Adrenal gland (tissue), 12 donors: ENCODE results near the gene HOXC5. TPM values are rescaled to one million over a fixed set of nuclear protein-coding genes. Genes with fewer than 3 reads are reported as not detected.

Experiments used
- DNase-seq, 7 donors: peaks; one replicate each; pipeline ENCODE4 v3.0.0-alpha.2; 2019 to 2020
- H3K27ac ChIP-seq, 5 donors: fragments of 200-600 bp; sonication (generic) in 4 of 5; 1 replicate in 3 of 5; 2 replicates in 2 of 5; pipeline versions ENCODE4 v1.5.1 to v1.8.0; 2016 to 2020; ENCODE audit warnings: mild to moderate bottlenecking in 1 of 5
- H3K27me3 ChIP-seq: fragments of 200-600 bp; 2 replicates; pipeline ENCODE4 v1.8.0; 2021
- H3K36me3 ChIP-seq, 2 donors: fragments of 200-600 bp; replicated peaks in 1 of 2; 1 replicate in 1 of 2; 2 replicates in 1 of 2; pipeline versions ENCODE4 v1.5.1 to v1.8.0; 2018 to 2022
- H3K4me1 ChIP-seq, 2 donors: fragments of 200-600 bp; replicated peaks in 1 of 2; 1 replicate in 1 of 2; 2 replicates in 1 of 2; pipeline versions ENCODE4 v1.5.1 to v1.8.0; 2018 to 2021
- H3K4me3 ChIP-seq, 4 donors: fragments of 200-600 bp; sonication (generic) in 3 of 4; one replicate each; pipeline ENCODE4 v1.5.1; 2016 to 2018
- H3K9me3 ChIP-seq, 3 donors: fragments of 200-600 bp; sonication (generic) in 1 of 3; replicated peaks in 1 of 3; 1 replicate in 2 of 3; 2 replicates in 1 of 3; pipeline versions ENCODE4 v1.5.1 to v1.8.0; 2016 to 2021
- POLR2A ChIP-seq, 2 donors: fragments of 450-650 bp; IDR thresholded peaks; one replicate each; pipeline ENCODE4 v1.6.1; 2017; ENCODE audit warnings: antibody characterized with exemption in 2 of 2, mild to moderate bottlenecking in 2 of 2, moderate library complexity in 1 of 2
- WGBS, 4 donors: extraction: QIAGEN DNeasy Blood & Tissue Kit in 2 of 4; methylation state at CpG; one replicate each; pipeline versions ENCODE4 v1.1.5 to v1.1.7; 2013 to 2017; 5-methylcytosine and 5-hydroxymethylcytosine counted together
- intact Hi-C, 2 donors: fragments of 100-400 bp; cut with DNase I; formaldehyde crosslinking; loops; one replicate each; pipeline versions ENCODE4 v1.14.1 to v1.15.0; 2022 to 2023
- polyA plus RNA-seq, 3 donors: library from polyadenylated mRNA; stranded (reverse); fragments of 200-250 nt in 2 of 3; fragments of 350-450 nt in 1 of 3; fragmentation: Illumina TruSeq in 1 of 3; extraction: RNeasy Lipid Tissue Mini Kit (QIAGEN cat#74804) in 1 of 3; gene quantifications; one replicate each; pipeline ENCODE4 v1.2.3, GENCODE V29; 2013 to 2014
- total RNA-seq, 9 donors: library from RNA; depleted of rRNA in 4 of 9; stranded (reverse); fragments of >200 nt in 4 of 9; fragments of 120-200 nt in 1 of 9; fragmentation: NEBNext Ultra II Directional in 1 of 9; extraction: Animal tissue kit (Norgen Biotek cat#: 25700) in 1 of 9; gene quantifications; one replicate each; pipeline versions ENCODE4 v1.1.0 to v1.2.4, GENCODE V29; 2013 to 2023
- TF ChIP-seq, protein P1 (sequence below), 6 experiments: fragments of 450-650 bp in 4 of 6; fragments of 200-600 bp in 2 of 6; sonication (generic) in 1 of 6; IDR thresholded peaks; 1 replicate in 5 of 6; 2 replicates in 1 of 6; pipeline versions ENCODE4 v1.5.1 to v1.8.0; 2016 to 2021; ENCODE audit warnings: antibody characterized with exemption in 6 of 6, mild to moderate bottlenecking in 2 of 6, moderate library complexity in 1 of 6
- donor health status: healthy with polysubstance abuse.
- donor health status: Bipolar disorder and iron deficiency.
- donor health status: DM: yes; HTN: yes; CAD: no.
- donor health status: DM: no; HTN: no; CAD: no.
- donor health status: DM: no; HTN: no; CAD: no.
- donor health status: DM: yes; HTN: yes; CAD: no.

Gene HOXC5
- total and polyA plus RNA-seq, 12 donors, result 0.36 to 1.9 (median 0.77) TPM

DNA sequence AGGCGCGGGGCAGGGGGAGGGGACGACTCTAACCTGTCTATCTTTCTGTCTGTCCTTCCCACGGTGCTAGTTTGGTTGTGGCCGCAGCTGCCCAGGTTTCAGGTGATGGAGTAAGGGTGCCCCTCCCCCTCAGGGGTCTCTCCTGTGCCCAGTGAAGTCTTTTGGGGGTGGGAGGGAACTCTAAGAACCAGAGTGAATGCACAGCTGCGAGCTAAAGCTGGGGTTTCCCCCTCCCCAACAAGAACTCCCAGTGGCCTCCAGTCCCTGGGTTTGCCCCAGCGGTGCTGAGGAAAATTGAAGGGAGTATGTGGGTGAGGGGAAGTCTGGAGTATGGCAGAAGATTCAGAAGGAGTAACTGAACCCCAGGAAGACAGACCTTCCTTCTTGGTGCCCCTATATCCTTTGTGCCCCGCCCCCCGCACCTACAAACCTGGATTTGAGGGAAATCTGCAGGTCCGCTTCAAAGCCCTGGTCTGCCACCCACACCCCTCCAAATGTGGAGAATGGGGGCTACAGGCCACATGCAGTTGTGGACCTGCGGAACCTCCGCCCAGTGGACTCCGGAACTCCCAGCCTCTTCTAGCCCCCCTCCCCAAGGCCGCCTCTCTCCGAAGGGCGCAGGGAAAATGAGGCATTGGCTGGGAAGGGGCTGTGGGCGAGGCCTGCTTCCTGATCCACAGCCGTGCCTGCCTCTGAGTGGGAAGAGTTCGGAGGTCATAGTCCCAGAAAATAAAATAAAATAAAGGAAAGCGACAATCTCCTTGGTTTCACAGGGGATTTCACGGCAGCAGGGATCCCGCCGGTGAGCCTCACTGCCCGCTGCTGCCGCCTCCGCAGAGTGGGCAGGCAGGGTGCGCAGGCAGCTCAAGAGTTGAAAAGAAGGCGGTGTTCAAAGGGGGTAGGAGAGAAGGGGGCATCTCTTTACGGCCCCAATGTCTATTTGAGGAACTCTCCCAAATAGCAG is 36.3 kb upstream of the HOXC5 start:
- Histone ChIP-seq H3K4me3 (peak overlapping the region in 1 of 4 donors; percentile 6), H3K9me3 (no peaks in the 10 kb centered on the region), H3K27me3 (peaks cover 50% of the 10 kb centered on the region), H3K4me1 (peaks cover 14 to 26% of the 10 kb centered on the region in 2 donors), H3K27ac (peak overlapping the region in 1 of 5 donors; percentile 56), H3K36me3 (no peaks in the 10 kb centered on the region)
- intact Hi-C loops, result no loop called here
- no peak for DNase-seq
- WGBS, 4 donors, result 66 to 81% (median 70%) methylated on average over 22 to 29 of the region's 29 CpGs
- TF ChIP-seq POLR2A (IDR thresholded peaks at IDR 0.05), result no peak

DNA sequence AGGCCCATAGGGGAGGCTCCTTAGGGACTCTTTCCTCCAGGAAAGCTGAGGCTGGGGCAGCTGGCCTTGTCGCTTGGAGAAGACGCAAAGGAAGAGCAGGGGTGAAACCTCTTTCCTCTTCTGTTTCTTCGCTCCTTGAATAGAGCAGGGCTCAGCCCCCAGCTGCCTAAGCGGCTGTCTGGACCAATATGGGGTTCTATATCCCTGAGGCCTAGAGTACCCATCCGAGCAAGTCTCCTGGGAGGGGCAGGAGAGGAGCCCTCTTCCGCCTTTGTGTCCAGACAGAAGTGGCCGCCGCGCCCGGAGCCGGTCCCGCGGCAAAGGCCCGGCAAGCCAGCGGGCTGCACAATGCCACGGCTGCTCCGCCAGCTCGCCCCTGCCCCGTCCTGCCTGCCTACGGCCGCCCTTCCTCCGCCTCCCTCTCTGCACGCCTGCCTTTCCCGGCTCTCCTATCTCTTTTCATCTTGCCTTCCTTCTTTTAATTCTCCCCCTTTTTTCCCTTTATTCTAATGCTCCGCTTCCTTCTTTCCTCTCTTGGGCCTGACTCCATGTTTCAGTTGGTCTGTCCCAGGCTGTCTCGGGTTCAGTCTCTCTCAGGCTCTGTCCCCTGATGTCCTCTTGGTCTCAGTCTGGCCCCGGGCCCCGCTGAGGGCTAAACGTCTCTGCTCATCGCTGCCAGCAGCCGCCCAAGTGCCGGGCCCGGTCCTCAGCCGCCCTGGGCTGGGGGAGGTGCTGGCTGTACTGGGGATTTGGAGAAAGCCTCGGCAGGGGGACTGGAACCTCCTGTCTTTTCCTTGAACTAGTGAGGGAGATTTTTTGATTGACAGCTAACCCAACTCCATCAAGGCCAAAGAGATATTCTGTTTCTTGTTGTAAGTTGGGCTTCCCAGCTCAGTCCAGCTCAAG is 35.4 kb upstream of the HOXC5 start:
- Histone ChIP-seq H3K36me3 (no peaks in the 10 kb centered on the region), H3K4me3 (no peak overlapping the region), H3K27me3 (peaks cover 40% of the 10 kb centered on the region), H3K9me3 (no peaks in the 10 kb centered on the region), H3K27ac (peak overlapping the region in 1 of 5 donors; percentile 3), H3K4me1 (peaks cover 14 to 26% of the 10 kb centered on the region in 2 donors)
- 43 to 68% (median 59%) methylated on average over 32 to 35 of the region's 35 CpGs for WGBS, 4 donors
- DNase-seq, result no peak
- intact Hi-C loops, result no loop called here
- TF ChIP-seq, protein P1, sequence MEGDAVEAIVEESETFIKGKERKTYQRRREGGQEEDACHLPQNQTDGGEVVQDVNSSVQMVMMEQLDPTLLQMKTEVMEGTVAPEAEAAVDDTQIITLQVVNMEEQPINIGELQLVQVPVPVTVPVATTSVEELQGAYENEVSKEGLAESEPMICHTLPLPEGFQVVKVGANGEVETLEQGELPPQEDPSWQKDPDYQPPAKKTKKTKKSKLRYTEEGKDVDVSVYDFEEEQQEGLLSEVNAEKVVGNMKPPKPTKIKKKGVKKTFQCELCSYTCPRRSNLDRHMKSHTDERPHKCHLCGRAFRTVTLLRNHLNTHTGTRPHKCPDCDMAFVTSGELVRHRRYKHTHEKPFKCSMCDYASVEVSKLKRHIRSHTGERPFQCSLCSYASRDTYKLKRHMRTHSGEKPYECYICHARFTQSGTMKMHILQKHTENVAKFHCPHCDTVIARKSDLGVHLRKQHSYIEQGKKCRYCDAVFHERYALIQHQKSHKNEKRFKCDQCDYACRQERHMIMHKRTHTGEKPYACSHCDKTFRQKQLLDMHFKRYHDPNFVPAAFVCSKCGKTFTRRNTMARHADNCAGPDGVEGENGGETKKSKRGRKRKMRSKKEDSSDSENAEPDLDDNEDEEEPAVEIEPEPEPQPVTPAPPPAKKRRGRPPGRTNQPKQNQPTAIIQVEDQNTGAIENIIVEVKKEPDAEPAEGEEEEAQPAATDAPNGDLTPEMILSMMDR (IDR thresholded peaks at IDR 0.05), result no peak
- TF ChIP-seq POLR2A (IDR thresholded peaks at IDR 0.05), result no peak

DNA sequence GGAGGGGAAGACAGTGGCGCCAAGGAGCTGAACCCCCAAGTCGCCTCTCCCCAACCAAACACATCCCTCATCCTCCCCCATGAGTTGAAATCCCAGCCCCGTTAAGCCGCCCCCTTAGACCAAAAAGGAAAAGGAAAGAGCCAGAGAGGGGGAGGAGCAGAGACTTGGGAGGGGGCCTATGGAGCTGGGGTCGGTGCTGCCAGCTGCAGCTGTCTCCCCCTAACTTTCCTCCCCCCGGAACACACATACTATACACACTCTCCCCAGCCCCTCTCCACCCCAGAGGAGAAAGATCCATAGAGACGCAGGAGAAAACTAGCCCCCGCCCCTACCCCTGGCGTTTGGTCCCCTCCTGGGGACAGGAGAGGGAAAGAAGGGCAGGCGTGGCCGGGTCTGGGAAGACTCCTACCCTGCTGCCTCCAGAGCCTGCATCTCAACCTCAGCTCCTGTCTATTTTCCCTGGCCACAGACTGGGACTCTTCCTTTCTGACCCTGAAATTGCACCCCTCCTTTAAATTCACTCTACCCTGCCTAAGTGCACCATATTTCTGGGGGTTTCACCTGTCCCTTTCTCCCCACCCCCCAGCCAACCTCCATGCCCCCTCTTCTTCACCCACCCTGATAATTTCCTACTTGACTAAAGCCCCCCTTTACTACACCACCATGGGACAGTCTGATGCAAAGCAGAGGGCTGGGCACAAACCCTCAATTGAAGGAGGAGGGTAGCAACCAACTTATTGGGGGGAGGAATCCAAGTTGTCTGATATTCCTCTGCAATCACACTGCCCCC is 34.5 kb upstream of the HOXC5 start:
- WGBS, 4 donors, result 47 to 51% (median 49%) methylated on average over 11 of the region's 11 CpGs
- Histone ChIP-seq H3K27me3 (peaks cover 32% of the 10 kb centered on the region), H3K9me3 (no peaks in the 10 kb centered on the region), H3K36me3 (no peaks in the 10 kb centered on the region), H3K4me3 (no peak overlapping the region), H3K4me1 (peaks cover 14 to 26% of the 10 kb centered on the region in 2 donors), H3K27ac (no peak overlapping the region)
- DNase-seq, result no peak
- TF ChIP-seq, protein P1 (IDR thresholded peaks at IDR 0.05), result no peak
- no peak for TF ChIP-seq POLR2A (IDR thresholded peaks at IDR 0.05)
- intact Hi-C loops, result no loop called here

DNA sequence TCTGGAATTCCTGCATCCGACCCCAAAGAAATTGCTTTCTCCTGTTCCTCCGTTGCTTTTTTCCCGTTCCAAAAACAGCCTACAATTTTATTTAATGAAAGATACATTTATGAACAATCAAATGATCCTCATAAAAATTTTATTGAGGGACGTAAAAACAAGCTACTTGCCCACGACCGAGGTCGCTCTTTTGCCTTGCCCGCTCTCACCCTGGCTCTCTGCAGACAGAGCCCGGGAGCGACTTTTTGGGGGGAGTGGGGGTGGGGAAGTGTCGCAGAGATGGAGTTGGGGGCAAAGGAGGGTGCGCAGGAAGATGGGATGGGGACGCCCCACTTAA is 34.0 kb upstream of the HOXC5 start:
- H3K27ac ChIP-seq, result no peak overlapping the region
- intact Hi-C loops, result no loop called here
- H3K4me3 ChIP-seq, result no peak overlapping the region

More for the DNA sequence above, 34.0 kb upstream of the HOXC5 start:
- WGBS, 4 donors, result 11 to 24% (median 17%) methylated on average over 13 of the region's 13 CpGs
- Histone ChIP-seq H3K36me3 (no peaks in the 10 kb centered on the region), H3K4me1 (peaks cover 14 to 26% of the 10 kb centered on the region in 2 donors), H3K27me3 (peaks cover 27% of the 10 kb centered on the region), H3K9me3 (no peaks in the 10 kb centered on the region)
- TF ChIP-seq, protein P1 (IDR thresholded peaks at IDR 0.05), result no peak
- TF ChIP-seq POLR2A (IDR thresholded peaks at IDR 0.05), result no peak
- no peak for DNase-seq
